ENCODE measurements around the gene PLA2R1.

Gene PLA2R1

GRCh38 chr2:159953136-159953823 is 109.1 kb downstream of the PLA2R1 start:
- TF ChIP-seq CTCF (conservative IDR thresholded peaks at IDR 0.05; ENCODE audit: control insufficient read depth, insufficient read depth, low read depth, low read length): no peak
- DNase-seq (ENCODE audit: low read depth): no peak

GRCh38 chr2:159946326-159946999 is 116.0 kb downstream of the PLA2R1 start:
- peak; percentile 70 for DNase-seq (ENCODE audit: low read depth)
- no peak overlapping the region for H3K4me3 ChIP-seq (ENCODE audit: control insufficient read depth, low read depth, low read length)
- TF ChIP-seq CTCF (conservative IDR thresholded peaks at IDR 0.05; ENCODE audit: control insufficient read depth, insufficient read depth, low read depth, low read length): no peak

More at GRCh38 chr2:159953136-159953823, 109.1 kb downstream of the PLA2R1 start:
- no peak overlapping the region for H3K4me3 ChIP-seq (ENCODE audit: control insufficient read depth, low read depth, low read length)

DNA sequence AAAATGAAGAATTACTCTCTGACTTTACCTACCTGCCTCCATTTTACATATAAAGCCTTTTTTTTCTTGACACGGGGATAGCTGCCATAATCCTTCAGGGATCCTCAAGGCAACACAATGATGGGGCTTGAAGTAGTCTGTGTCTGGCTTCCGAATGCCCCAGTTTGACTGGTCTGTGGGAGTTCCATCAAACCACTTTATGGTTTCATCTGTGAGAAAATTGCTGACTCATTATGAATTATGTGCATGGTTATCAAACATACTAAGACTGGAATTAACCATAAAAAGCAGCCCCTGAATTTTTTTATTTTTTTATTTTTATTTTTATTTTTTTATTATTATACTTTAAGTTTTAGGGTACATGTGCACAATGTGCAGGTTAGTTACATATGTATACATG is 117.5 kb downstream of the PLA2R1 start:
- TF ChIP-seq CTCF (conservative IDR thresholded peaks at IDR 0.05; ENCODE audit: control insufficient read depth, insufficient read depth, low read depth, low read length): no peak
- DNase-seq (ENCODE audit: low read depth): peak; percentile 40
- no peak overlapping the region for H3K4me3 ChIP-seq (ENCODE audit: control insufficient read depth, low read depth, low read length)

- H3K4me3 ChIP-seq (ENCODE audit: control insufficient read depth, low read depth, low read length): no peak overlapping the region
- TF ChIP-seq CTCF (conservative IDR thresholded peaks at IDR 0.05; ENCODE audit: control insufficient read depth, insufficient read depth, low read depth, low read length): no peak
- peak; percentile 47 for DNase-seq (ENCODE audit: low read depth)
These were observed 120.3 kb downstream of the PLA2R1 start for GRCh38 chr2:159942146-159942545.

- TF ChIP-seq CTCF (conservative IDR thresholded peaks at IDR 0.05; ENCODE audit: control insufficient read depth, insufficient read depth, low read depth, low read length): no peak
- DNase-seq (ENCODE audit: low read depth): no peak
- no peak overlapping the region for H3K4me3 ChIP-seq (ENCODE audit: control insufficient read depth, low read depth, low read length)
These were observed 120.7 kb downstream of the PLA2R1 start for GRCh38 chr2:159941729-159942128.

DNA sequence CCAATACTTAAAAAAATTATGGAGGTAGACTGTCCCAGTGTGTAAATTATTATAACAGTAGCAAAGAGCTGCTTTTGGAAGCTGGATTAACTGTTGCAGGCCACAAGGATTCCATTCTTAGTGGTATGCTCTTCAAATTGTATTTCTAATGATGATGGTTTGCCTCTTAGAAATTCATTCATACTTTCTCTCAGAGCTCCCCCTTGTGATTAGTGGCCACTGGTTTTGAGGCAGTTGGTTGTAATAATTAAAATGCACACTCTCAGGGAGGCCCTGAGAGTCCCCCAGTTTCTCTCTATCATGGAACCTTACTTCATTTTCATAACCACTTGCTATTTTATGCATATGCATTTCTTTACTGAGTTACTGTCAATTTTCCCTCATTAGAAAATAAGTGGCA is 122.5 kb downstream of the PLA2R1 start:
- peak; percentile 42 for TF ChIP-seq CTCF (conservative IDR thresholded peaks at IDR 0.05; ENCODE audit: control insufficient read depth, insufficient read depth, low read depth, low read length)
- peak; percentile 28 for DNase-seq (ENCODE audit: low read depth)
- no peak overlapping the region for H3K4me3 ChIP-seq (ENCODE audit: control insufficient read depth, low read depth, low read length)

Data from fibroblast of mammary gland (primary cell).